HG03097 (cell line): ENCODE measurements around the gene MLYCD.

ENCODE experiments used
- ATAC-seq: cut with Tn5 transposase; IDR thresholded peaks from one replicate; pipeline ENCODE4 v1.9.1; 2021; ENCODE audit not compliant: unreplicated experiment, low FRiP score

The MLYCD gene

DNA sequence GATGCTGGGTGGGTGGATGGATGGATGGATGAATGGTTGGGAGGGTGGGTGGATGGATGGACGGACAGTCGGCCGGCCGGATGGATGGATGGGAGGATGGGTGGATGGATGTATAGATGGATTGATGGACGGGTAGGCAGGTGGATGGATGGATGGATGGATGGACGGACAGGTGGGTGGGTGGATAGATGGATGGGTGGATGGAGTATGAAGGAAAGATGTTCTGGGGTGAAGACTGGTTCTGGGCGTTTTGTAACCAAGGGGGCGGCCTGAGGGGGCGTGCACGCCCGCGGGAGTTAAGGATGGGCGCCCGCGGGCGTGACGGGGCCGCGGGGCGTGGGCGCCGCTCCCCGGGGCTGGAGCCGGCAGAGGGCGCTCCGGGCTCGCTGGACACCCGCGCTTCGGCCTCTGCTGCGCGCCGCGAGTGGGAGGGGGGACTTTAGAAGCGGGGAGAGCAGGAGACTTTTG is 69.0 kb downstream of the MLYCD start, which contains the start of gene NECAB2:
TSS of gene NECAB2 (plus strand) at position 407 of the 468 bp plus-strand sequence. CDS start 405 bp downstream, outside the sequence.
- no peak for ATAC-seq

- ATAC-seq = no peak
Observed at GRCh38 chr16:83968306-83968851, 69.5 kb downstream of the MLYCD start.

- no peak for ATAC-seq
Observed at GRCh38 chr16:83968891-83969649, 70.2 kb downstream of the MLYCD start.

- no peak for ATAC-seq
Observed at GRCh38 chr16:83969771-83970429, 71.0 kb downstream of the MLYCD start.

DNA sequence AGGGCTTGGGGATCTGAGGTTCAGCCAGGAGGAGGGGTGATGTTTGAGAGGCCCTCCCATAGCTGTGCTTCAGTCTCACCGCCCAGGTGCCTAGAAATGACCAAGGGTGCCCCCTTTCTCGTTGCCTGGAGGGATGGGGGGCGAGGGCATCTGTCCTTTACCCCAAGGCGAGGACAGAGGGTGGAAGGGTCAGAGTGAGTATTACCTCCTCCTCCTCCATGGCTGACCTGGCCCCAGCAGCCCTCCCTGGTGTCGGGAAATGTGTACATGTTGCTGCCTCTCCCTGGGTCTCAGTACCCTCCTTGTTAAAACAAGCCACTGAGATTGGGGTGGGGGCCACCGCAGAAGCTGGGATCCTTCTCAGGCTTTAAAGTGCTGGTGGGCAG is 71.5 kb downstream of the MLYCD start:
- ATAC-seq = no peak

- no peak for ATAC-seq
Observed at GRCh38 chr16:83971165-83972130, 72.5 kb downstream of the MLYCD start.

DNA sequence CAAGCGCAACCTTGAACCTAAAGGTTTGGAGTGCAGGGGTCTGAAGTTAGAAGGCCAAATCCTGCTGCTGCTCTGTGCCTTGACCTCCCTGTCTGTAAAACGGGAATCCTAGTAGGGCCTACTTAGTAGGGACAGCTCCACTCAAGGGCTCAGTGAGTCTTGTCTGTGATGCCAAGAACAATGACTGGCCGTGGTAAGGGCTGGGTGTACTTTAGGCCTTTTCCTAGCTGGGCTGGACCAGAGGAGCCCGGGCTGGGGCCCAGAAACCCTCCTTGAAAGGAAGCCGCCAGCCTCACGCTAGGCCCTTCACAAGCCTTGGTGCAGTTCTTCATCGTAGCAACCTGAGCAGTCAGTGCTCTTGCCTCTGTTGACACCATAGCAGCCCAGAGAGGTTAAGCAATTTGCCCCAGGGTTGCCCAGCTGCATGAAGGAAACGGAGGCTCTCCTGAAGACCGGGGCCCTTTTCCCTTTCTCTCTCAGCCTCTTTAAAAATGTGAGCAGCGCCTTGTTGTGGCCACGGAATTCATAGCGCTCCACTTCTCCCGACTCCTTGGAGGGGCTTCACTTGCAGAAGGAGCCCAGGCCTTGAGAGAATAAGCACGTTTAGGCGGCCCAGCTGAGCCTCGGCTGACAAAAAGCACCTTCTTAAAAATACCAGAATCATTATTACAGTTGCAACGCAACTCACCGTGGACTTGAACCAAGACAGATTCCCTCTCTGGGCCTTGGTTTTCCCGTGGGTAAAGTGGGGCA is 73.5 kb downstream of the MLYCD start:
- ATAC-seq = no peak

GRCh38 chr16:83973077-83973476 is 74.2 kb downstream of the MLYCD start:
- ATAC-seq = no peak

GRCh38 chr16:83973581-83974385 is 74.9 kb downstream of the MLYCD start:
- no peak for ATAC-seq

DNA sequence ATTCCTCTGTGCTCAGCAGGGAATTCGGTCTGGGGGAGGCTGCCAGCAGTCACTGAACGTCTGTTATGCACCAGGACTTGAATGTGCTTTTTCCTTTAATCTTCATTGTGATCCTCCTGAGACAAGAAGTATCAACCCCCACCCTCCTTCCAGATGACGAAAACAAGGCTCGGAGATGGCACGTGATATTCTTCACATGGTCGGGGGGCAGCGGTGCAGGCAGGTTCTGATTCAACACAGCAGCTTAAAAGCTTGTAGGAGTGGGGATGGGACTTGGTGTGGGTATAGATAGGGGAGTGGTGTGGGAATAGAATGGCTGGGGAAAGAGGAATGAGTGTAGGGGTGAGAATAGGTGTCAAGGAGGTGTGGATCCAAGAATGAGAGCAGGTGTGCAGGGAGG is 75.6 kb downstream of the MLYCD start:
- no peak for ATAC-seq

DNA sequence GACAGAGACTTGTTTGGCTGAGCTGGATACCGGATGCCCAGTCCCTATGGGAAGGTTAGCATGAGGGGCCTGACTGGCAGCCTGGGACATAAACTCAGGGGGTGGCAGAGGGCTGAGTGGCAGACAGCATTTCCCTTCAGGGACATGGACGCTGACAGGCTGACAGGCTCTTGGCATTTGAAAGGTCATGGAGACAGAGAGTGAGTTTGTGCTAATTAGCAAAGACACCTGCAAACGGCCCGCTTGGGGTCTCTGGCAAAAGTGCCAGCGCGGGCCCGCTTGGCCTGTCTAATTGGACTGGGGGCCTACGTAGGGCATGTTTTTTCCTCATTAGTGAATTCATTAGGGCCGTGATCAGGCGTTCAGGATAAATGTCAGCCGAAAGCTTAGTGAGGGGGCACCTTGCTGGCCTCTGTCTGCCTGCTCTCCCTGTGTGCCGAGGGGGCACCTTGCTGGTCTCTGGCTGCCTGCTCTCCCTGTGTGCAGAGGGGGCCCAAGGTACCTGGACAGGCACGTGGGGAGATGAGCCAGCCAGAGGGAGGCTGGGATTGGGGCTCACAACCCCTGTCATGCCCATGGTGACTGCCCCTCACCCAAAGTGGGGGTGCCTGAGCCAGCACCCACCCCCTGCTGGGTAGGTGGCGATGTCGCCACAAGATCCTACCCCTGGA is 76.8 kb downstream of the MLYCD start:
- no peak for ATAC-seq
